NCI-H2081 (cell line): ENCODE results near the gene ZXDC.
A peak's percentile ranks its signal among the peaks of the same experiment; 100 is the strongest.

Experiments
- DNase-seq, 2 experiments: peaks; one replicate each; lab custom pipeline; 2025; lab: John Stamatoyannopoulos, UW

ZXDC gene

GRCh38 chr3:126394179-126394976 is 81.3 kb downstream of the ZXDC start, which contains the start of gene CFAP100:
CFAP100 (plus strand) TSS chr3:126394909; CDS start chr3:126396001, 1,092 bp downstream.
- no peak for DNase-seq

- DNase-seq: no peak
Observed at GRCh38 chr3:126393563-126393962, 82.1 kb downstream of the ZXDC start.

- no peak for DNase-seq
Observed at GRCh38 chr3:126392246-126392645, 83.4 kb downstream of the ZXDC start.

GRCh38 chr3:126391631-126392030 is 84.1 kb downstream of the ZXDC start:
- no peak for DNase-seq

GRCh38 chr3:126390751-126391150 is 84.9 kb downstream of the ZXDC start:
- no peak for DNase-seq

- no peak for DNase-seq
Observed at GRCh38 chr3:126390201-126390600, 85.5 kb downstream of the ZXDC start.

GRCh38 chr3:126389794-126390146 is 85.9 kb downstream of the ZXDC start:
- no peak for DNase-seq

- peak; percentile 82 to 85 for DNase-seq
Observed at GRCh38 chr3:126389112-126389793, 86.4 kb downstream of the ZXDC start.
